Heart left ventricle (tissue), 16 donors: ENCODE results near the gene CCDC33. TPM values are rescaled to one million over a fixed set of nuclear protein-coding genes. Genes with fewer than 3 reads are reported as not detected.

Experiments used
- ATAC-seq, 4 donors: fragments of 200-7000 bp; cut with Tn5 transposase; one replicate each; pipeline ENCODE4 v1.9.1; 2020 to 2022; ENCODE audit warnings: moderate library complexity in 4 of 4, mild to moderate bottlenecking in 3 of 4, moderate number of reproducible peaks in 1 of 4
- DNase-seq, 5 donors: peaks; one replicate each; pipeline ENCODE4 v3.0.0-alpha.2; 2020
- H3K27ac ChIP-seq, 12 donors: fragments of 200-600 bp; sonication (generic) in 4 of 12; one replicate each; pipeline versions ENCODE4 v1.5.0 to v1.8.0; 2016 to 2022; ENCODE audit warnings: mild to moderate bottlenecking in 2 of 12
- H3K27me3 ChIP-seq, 9 donors: fragments of 200-600 bp; sonication (generic) in 2 of 9; one replicate each; pipeline versions ENCODE4 v1.5.1 to v1.8.0; 2016 to 2022; ENCODE audit warnings: mild to moderate bottlenecking in 3 of 9
- H3K36me3 ChIP-seq, 9 donors: fragments of 200-600 bp; sonication (generic) in 2 of 9; one replicate each; pipeline versions ENCODE4 v1.5.0 to v1.8.0; 2018 to 2022; ENCODE audit warnings: mild to moderate bottlenecking in 2 of 9
- H3K4me1 ChIP-seq, 12 donors: fragments of 200-600 bp; sonication (generic) in 4 of 12; one replicate each; pipeline versions ENCODE4 v1.5.0 to v1.8.0; 2016 to 2022; ENCODE audit warnings: mild to moderate bottlenecking in 3 of 12
- H3K4me3 ChIP-seq, 12 donors: fragments of 200-600 bp; sonication (generic) in 4 of 12; one replicate each; pipeline versions ENCODE4 v1.5.0 to v1.8.0; 2017 to 2022; ENCODE audit warnings: mild to moderate bottlenecking in 9 of 12, moderate library complexity in 4 of 12
- H3K9me3 ChIP-seq, 12 donors: fragments of 200-600 bp; sonication (generic) in 4 of 12; one replicate each; pipeline versions ENCODE4 v1.5.0 to v1.8.0; 2016 to 2022; ENCODE audit warnings: mild to moderate bottlenecking in 1 of 12
- CTCF ChIP-seq, 12 donors: fragments of 200-600 bp; sonication (generic) in 4 of 12; IDR thresholded peaks; one replicate each; pipeline versions ENCODE4 v1.5.0 to v1.8.0; 2018 to 2022; ENCODE audit warnings: antibody characterized with exemption in 12 of 12, mild to moderate bottlenecking in 5 of 12
- POLR2A ChIP-seq, 2 donors: fragments of 450-650 bp; IDR thresholded peaks; one replicate each; pipeline ENCODE4 v1.6.1; 2017; ENCODE audit warnings: antibody characterized with exemption in 2 of 2, mild to moderate bottlenecking in 2 of 2, moderate library complexity in 2 of 2
- WGBS, 4 donors: extraction: QIAGEN DNeasy Blood & Tissue Kit in 2 of 4; methylation state at CpG; one replicate each; pipeline versions ENCODE4 v1.1.5 to v1.1.7; 2013 to 2018; 5-methylcytosine and 5-hydroxymethylcytosine counted together
- intact Hi-C, 10 donors: fragments of 100-400 bp; cut with DNase I; formaldehyde crosslinking; loops; one replicate each; pipeline versions ENCODE4 v1.11.1 to v1.14.2; 2022
- polyA plus RNA-seq, 2 donors: library from polyadenylated mRNA; stranded (reverse); fragments of 200-250 nt; gene quantifications; one replicate each; pipeline ENCODE4 v1.2.3, GENCODE V29; 2013
- total RNA-seq, 9 donors: library from RNA; depleted of rRNA in 2 of 9; stranded (reverse); fragments of >200 nt in 2 of 9; fragmentation: NEBNext Ultra II Directional in 3 of 9; extraction: Animal tissue kit (Norgen Biotek cat#: 25700) in 3 of 9; gene quantifications; one replicate each; pipeline versions ENCODE4 v1.1.0 to v1.2.4, GENCODE V29; 2016 to 2023
- donor health status: ischemic (EF 13 %, LVEDD 7.1; RV severe dilation, severe dysfunction).
- donor health status: healthy with polysubstance abuse.
- donor health status: DM: no; HTN: yes; CAD: no.
- donor health status: DM: no; HTN: no; CAD: no.
- donor health status: ischemic (EF 25% LVEDD 6.9; RV normal size, moderate dysfunction).
- donor health status: ischemic (EF 25% LVEDD 5.7; RV mildly dilated, moderate dysfunction).
- donor health status: healthy.
- donor health status: DM: yes; HTN: yes; CAD: no.
- donor health status: ischemic (EF 35%, LVEDD 5.7; RV mildly dilated, moderate dysfunction).
- donor health status: nonischemic (EF 11% LVEDD 7.7; RV severe dilation, severe dysfunction).
- donor health status: DM: yes; HTN: yes; CAD: no.
- donor health status: PGD.
- donor health status: ischemic (EF 29% LVEDD 5.4; RV normal size, mild dysfunction).
- donor health status: nonischemic (EF 23%, LVEDD 6.1; RV moderate dilation, normal function).

CCDC33 gene
- total and polyA plus RNA-seq, 11 donors = 0.08 TPM; not detected in 10

DNA sequence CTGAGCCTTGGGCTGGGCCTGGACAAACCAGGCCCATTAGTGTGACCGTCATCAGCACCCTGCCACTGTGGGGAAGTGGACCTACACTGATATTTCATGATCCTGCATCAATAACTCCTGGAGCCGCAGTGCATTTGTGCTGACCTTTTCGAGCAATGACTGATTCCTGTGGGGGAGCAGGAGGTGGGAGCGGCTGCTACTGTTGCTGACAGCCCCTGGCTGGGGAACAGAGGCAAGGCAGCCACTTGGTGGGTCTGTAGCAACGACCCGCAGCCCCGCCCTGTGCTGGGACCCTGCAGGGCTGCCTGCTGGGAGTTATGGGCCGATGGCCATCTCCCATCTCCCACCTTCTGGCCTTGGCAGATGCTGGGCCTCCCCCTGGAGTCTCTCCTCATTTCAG is 42.1 kb downstream of the CCDC33 start:
- Histone ChIP-seq H3K27ac (no peak overlapping the region), H3K4me3 (no peak overlapping the region), H3K36me3 (no peaks in the 10 kb centered on the region), H3K9me3 (no peaks in the 10 kb centered on the region), H3K27me3 (peaks cover 0 to 24% (median 0%) of the 10 kb centered on the region in 9 donors), H3K4me1 (no peaks in the 10 kb centered on the region)
- TF ChIP-seq CTCF (IDR thresholded peaks at IDR 0.05) (no peak), POLR2A (IDR thresholded peaks at IDR 0.05) (no peak)
- ATAC-seq (no peak), DNase-seq (peak in 1 of 5 donors; percentile 11)
- WGBS, 4 donors = 49 to 80% (median 62%) methylated on average over 5 to 8 of the region's 8 CpGs
- intact Hi-C loops = no loop called here

GRCh38 chr15:74281147-74282133 is 45.3 kb downstream of the CCDC33 start:
- intact Hi-C loops = no loop called here
- WGBS, 4 donors = 60 to 62% (median 61%) methylated on average over 7 to 8 of the region's 8 CpGs
- H3K9me3 ChIP-seq = no peaks in the 10 kb centered on the region
- H3K36me3 ChIP-seq = no peaks in the 10 kb centered on the region
- H3K4me1 ChIP-seq = no peaks in the 10 kb centered on the region
- peaks cover 0 to 22% (median 0%) of the 10 kb centered on the region in 9 donors for H3K27me3 ChIP-seq
- no peak overlapping the region for H3K27ac ChIP-seq
- DNase-seq (no peak), ATAC-seq (no peak)
- TF ChIP-seq POLR2A (IDR thresholded peaks at IDR 0.05) = no peak
- no peak overlapping the region for H3K4me3 ChIP-seq

- intact Hi-C loops = no loop called here
- no peaks in the 10 kb centered on the region for H3K4me1 ChIP-seq
- TF ChIP-seq POLR2A (IDR thresholded peaks at IDR 0.05) (no peak), CTCF (IDR thresholded peaks at IDR 0.05) (no peak)
- H3K4me3 ChIP-seq = no peak overlapping the region
- WGBS, 4 donors = 49 to 62% (median 60%) methylated on average over 7 of the region's 7 CpGs
- peaks cover 0 to 26% (median 0%) of the 10 kb centered on the region in 9 donors for H3K27me3 ChIP-seq
- no peaks in the 10 kb centered on the region for H3K36me3 ChIP-seq
- DNase-seq (no peak), ATAC-seq (no peak)
- H3K9me3 ChIP-seq = no peaks in the 10 kb centered on the region
- H3K27ac ChIP-seq = no peak overlapping the region
These were observed 47.2 kb downstream of the CCDC33 start for GRCh38 chr15:74283368-74283767.

- Histone ChIP-seq H3K9me3 (no peaks in the 10 kb centered on the region), H3K4me1 (peaks cover 0 to 11% (median 5%) of the 10 kb centered on the region in 12 donors), H3K27me3 (peaks cover 0 to 10% (median 0%) of the 10 kb centered on the region in 9 donors), H3K4me3 (no peak overlapping the region), H3K27ac (no peak overlapping the region), H3K36me3 (no peaks in the 10 kb centered on the region)
- intact Hi-C loops = loop anchor here in 2 of 10 donors (5.0 to 10.0 kb wide), 2 partner anchors 37 to 45 kb away; no protein-coding TSS in a partner anchor
- TF ChIP-seq POLR2A (IDR thresholded peaks at IDR 0.05) (no peak), CTCF (IDR thresholded peaks at IDR 0.05) (no peak)
- ATAC-seq (no peak), DNase-seq (no peak)
These were observed 53.5 kb downstream of the CCDC33 start for GRCh38 chr15:74289671-74290070.
